ENCODE measurements around the gene CSF3R.

CSF3R gene

DNA sequence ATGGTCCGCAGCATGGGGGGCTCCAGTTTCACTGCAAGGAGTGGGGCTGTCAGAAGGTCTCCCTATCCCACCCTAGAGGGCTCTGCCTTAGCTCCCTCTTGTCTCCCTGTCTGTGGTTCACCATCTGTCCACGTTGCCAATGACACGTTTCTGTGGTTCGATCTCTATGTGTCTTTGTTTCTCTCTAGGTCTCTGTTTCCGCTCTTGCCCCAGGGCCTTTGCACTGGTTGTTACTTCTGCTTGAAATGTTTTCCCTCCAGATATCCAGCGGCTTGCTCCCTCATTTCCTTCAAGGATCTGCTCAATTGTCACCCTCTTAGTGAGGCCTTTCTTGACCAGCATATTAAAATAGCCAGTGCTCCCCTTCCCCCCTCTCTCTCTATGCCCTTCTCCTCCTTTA is 10.1 kb downstream of the CSF3R start:
- TF ChIP-seq SIN3A (IDR thresholded peaks at IDR 0.05; ENCODE audit: borderline replicate concordance, insufficient read depth, low read length) (no peak), TAF1 (IDR thresholded peaks at IDR 0.05; ENCODE audit: borderline replicate concordance, insufficient read depth, low read length) (no peak), FOXP2 (optimal IDR thresholded peaks at IDR 0.05; ENCODE audit: borderline replicate concordance, extremely low read depth, extremely low read length, insufficient read depth) (no peak), POLR2AphosphoS5 (IDR thresholded peaks at IDR 0.05; ENCODE audit: low read depth, low read length) (no peak)
- TF ChIP-seq, protein P1, sequence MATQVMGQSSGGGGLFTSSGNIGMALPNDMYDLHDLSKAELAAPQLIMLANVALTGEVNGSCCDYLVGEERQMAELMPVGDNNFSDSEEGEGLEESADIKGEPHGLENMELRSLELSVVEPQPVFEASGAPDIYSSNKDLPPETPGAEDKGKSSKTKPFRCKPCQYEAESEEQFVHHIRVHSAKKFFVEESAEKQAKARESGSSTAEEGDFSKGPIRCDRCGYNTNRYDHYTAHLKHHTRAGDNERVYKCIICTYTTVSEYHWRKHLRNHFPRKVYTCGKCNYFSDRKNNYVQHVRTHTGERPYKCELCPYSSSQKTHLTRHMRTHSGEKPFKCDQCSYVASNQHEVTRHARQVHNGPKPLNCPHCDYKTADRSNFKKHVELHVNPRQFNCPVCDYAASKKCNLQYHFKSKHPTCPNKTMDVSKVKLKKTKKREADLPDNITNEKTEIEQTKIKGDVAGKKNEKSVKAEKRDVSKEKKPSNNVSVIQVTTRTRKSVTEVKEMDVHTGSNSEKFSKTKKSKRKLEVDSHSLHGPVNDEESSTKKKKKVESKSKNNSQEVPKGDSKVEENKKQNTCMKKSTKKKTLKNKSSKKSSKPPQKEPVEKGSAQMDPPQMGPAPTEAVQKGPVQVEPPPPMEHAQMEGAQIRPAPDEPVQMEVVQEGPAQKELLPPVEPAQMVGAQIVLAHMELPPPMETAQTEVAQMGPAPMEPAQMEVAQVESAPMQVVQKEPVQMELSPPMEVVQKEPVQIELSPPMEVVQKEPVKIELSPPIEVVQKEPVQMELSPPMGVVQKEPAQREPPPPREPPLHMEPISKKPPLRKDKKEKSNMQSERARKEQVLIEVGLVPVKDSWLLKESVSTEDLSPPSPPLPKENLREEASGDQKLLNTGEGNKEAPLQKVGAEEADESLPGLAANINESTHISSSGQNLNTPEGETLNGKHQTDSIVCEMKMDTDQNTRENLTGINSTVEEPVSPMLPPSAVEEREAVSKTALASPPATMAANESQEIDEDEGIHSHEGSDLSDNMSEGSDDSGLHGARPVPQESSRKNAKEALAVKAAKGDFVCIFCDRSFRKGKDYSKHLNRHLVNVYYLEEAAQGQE (IDR thresholded peaks at IDR 0.05; ENCODE audit: insufficient read depth in 1 of 2, low read depth in 2 of 2, low read length in 2 of 2): no peak

DNA sequence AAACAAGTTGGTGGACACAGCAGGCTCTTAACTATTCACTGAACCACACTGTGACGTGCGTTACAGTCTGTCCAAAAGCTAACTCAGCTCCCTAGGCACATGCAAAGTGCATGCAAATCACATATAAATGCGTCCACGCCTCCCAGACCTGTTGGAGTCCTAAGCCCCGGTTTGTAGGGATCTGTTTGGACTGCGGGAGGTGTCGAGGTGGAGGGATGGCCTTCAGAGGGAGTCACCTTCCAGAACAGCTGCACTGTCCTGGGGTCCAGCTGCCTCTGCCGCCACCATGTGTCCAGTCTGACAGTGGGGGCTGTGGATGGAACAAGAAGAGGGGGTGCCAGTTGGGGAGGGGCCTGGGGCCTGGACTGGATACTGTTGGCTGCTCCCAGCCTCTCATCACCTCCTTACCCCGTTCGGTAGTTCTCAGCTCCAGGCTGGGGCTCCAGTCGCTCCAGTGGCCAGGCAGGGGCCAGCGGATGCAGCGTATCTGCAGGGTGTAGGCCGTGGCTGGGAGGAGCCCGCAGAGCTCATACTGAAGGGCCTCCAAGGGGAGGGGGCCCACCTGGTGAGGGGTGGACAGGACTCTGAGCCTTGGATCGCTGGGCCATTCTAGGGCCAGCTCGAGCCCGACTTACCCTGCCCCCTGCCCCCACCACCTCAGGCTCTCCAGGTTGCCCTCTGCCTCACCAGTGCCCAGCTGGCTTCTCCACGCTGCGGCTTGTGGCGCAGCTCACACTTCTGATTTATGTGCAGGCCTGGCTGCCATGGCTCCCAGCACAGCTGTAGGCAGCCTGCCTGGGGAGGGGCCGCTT is 10.7 kb downstream of the CSF3R start:
- TF ChIP-seq FOXP2 (optimal IDR thresholded peaks at IDR 0.05; ENCODE audit: borderline replicate concordance, extremely low read depth, extremely low read length, insufficient read depth) (no peak), TAF1 (IDR thresholded peaks at IDR 0.05; ENCODE audit: borderline replicate concordance, insufficient read depth, low read length) (no peak), SIN3A (IDR thresholded peaks at IDR 0.05; ENCODE audit: borderline replicate concordance, insufficient read depth, low read length) (no peak), POLR2AphosphoS5 (IDR thresholded peaks at IDR 0.05; ENCODE audit: low read depth, low read length) (no peak)
- TF ChIP-seq, protein P1 (IDR thresholded peaks at IDR 0.05; ENCODE audit: insufficient read depth in 1 of 2, low read depth in 2 of 2, low read length in 2 of 2): no peak

DNA sequence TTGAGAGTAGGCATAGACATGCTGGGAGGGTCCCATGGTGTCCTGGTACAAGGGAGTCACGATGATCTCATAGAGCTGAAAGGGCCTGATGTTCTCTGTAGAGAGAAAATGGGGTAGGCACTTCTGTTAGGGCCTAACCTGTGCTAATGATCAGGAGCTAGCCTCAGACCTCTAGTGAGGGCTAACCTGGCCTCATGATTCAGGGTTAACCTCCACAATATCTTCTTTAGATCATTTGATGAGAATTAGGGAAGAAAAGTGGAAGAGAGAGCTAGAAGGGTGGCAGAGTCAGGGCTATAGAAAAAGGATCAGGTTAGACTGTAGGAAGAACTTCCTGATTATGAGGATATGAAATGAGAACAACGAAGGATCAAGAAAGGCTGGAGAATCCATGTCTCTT is 13.6 kb downstream of the CSF3R start:
- TF ChIP-seq FOXP2 (optimal IDR thresholded peaks at IDR 0.05; ENCODE audit: borderline replicate concordance, extremely low read depth, extremely low read length, insufficient read depth) (no peak), POLR2AphosphoS5 (IDR thresholded peaks at IDR 0.05; ENCODE audit: low read depth, low read length) (no peak), TAF1 (IDR thresholded peaks at IDR 0.05; ENCODE audit: borderline replicate concordance, insufficient read depth, low read length) (no peak), SIN3A (IDR thresholded peaks at IDR 0.05; ENCODE audit: borderline replicate concordance, insufficient read depth, low read length) (no peak)
- TF ChIP-seq, protein P1 (IDR thresholded peaks at IDR 0.05; ENCODE audit: insufficient read depth in 1 of 2, low read depth in 2 of 2, low read length in 2 of 2): no peak

DNA sequence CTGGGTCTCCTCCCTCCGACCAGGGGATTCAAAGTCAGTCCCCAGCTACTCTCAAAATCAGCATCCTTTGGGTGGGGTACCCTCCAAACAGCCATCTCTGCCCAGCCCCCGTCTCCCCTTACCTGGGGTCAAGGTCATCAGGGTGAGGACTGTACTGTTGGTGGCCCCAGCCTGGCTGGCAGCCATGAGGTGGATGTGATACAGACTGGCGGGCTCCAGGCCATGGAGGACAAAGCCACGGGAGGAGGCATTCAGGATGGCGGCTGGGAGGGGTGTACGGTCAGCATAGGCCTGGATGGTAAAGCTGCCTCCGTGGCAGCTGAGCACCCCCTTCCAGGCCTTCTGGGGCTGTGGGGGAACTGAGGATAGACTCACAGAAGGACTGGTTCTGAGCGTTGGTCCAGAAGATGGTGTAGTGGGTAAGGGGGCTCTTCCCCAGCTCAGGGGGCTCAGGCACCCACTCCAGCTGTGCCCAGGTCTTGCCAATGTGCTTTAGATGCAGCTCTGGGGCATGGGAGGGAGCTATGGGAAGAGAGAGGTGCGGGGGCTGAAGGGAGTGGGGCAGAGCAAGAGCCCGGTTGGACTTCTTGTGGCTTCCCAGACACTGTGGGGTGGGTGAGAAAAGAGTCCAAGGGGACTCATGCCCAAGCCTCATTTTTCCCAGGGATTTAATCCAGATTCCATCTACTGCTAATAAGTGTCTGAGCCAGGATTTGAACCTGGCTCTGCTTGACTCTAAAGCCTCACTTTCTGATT is 14.8 kb downstream of the CSF3R start:
- TF ChIP-seq, protein P1 (IDR thresholded peaks at IDR 0.05; ENCODE audit: insufficient read depth in 1 of 2, low read depth in 2 of 2, low read length in 2 of 2): no peak
- no peak for TF ChIP-seq FOXP2 (optimal IDR thresholded peaks at IDR 0.05; ENCODE audit: borderline replicate concordance, extremely low read depth, extremely low read length, insufficient read depth)
- no peak for TF ChIP-seq SIN3A (IDR thresholded peaks at IDR 0.05; ENCODE audit: borderline replicate concordance, insufficient read depth, low read length)
- TF ChIP-seq POLR2AphosphoS5 (IDR thresholded peaks at IDR 0.05; ENCODE audit: low read depth, low read length): no peak
- no peak for TF ChIP-seq TAF1 (IDR thresholded peaks at IDR 0.05; ENCODE audit: borderline replicate concordance, insufficient read depth, low read length)
